Mesothelial cell of epicardium (in vitro differentiated cells): ENCODE results near the gene TIMM29. TPM values are rescaled to one million over a fixed set of nuclear protein-coding genes. Genes with fewer than 3 reads are reported as not detected.

Source experiments
- DNase-seq, 2 experiments: peaks; one replicate each; pipeline ENCODE4 v3.0.0; 2021; ENCODE audit warnings: low spot score in 2 of 2; ENCODE audit not compliant: unreplicated experiment in 2 of 2
- H3K27ac Mint-ChIP-seq: 2 replicates; pipeline ENCODE4 v1.8.0; 2021; ENCODE audit warnings: mixed read lengths
- H3K27me3 Mint-ChIP-seq: 2 replicates; pipeline ENCODE4 v1.8.0; 2021; ENCODE audit warnings: low read depth, mixed read lengths
- H3K36me3 Mint-ChIP-seq: 2 replicates; pipeline ENCODE4 v1.8.0; 2021; ENCODE audit warnings: mixed read lengths
- H3K4me1 Mint-ChIP-seq: 2 replicates; pipeline ENCODE4 v1.8.0; 2021; ENCODE audit warnings: mixed read lengths
- H3K4me3 Mint-ChIP-seq: 2 replicates; pipeline ENCODE4 v1.8.0; 2021; ENCODE audit warnings: mild to moderate bottlenecking, moderate library complexity, mixed read lengths
- H3K9me3 Mint-ChIP-seq: 2 replicates; pipeline ENCODE4 v1.8.0; 2021; ENCODE audit warnings: mixed read lengths
- CTCF ChIP-seq: fragments of 200-600 bp; sonication (generic); IDR thresholded peaks from one replicate; pipeline ENCODE4 v1.5.0; 2021; ENCODE audit warnings: antibody characterized with exemption; ENCODE audit not compliant: unreplicated experiment
- total RNA-seq: library from RNA; stranded (reverse); gene quantifications from 3 replicates; pipeline ENCODE4 v1.2.1, GENCODE V29; 2021

The TIMM29 gene
- total RNA-seq, 1 donor from 2014 or later = 31.5 TPM

GRCh38 chr19:10887616-10888367, 40.8 kb upstream of the TIMM29 start:
- H3K4me1 Mint-ChIP-seq = peaks cover 43% of the 10 kb centered on the region
- no peaks in the 10 kb centered on the region for H3K36me3 Mint-ChIP-seq
- DNase-seq = no peak
- no peaks in the 10 kb centered on the region for H3K27me3 Mint-ChIP-seq
- TF ChIP-seq CTCF = no peak
- peak overlapping the region; percentile 83 for H3K27ac Mint-ChIP-seq
- no peaks in the 10 kb centered on the region for H3K9me3 Mint-ChIP-seq
- no peak overlapping the region for H3K4me3 Mint-ChIP-seq

DNA sequence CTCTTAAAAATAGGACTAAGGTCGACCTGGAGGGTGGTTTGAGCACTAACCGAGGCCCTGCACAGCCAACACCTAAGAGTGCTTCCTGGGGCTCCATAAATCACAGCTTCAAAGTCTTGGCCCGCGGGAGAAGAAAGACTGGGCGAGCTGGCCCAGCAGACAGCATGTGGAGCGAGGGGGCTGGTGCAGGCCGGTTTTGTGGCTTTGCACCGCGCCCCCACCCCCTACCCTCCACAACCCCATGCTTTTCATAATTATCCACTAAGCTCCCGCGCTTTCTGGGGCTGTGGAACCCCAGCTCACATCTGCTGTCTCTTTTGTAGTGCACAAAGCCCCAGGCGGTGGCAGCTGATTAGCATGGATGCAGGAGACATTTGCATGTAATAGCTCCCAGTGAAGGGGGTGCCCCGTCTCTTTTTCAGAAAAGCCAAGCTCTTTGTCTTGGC, 40.2 kb upstream of the TIMM29 start:
- Mint-ChIP-seq H3K4me3 (no peak overlapping the region), H3K4me1 (peaks cover 43% of the 10 kb centered on the region), H3K9me3 (no peaks in the 10 kb centered on the region), H3K27ac (peak overlapping the region; percentile 83), H3K27me3 (no peaks in the 10 kb centered on the region), H3K36me3 (no peaks in the 10 kb centered on the region)
- no peak for TF ChIP-seq CTCF
- no peak for DNase-seq

- Mint-ChIP-seq H3K9me3 (no peaks in the 10 kb centered on the region), H3K27me3 (no peaks in the 10 kb centered on the region), H3K27ac (no peak overlapping the region), H3K36me3 (no peaks in the 10 kb centered on the region), H3K4me3 (no peak overlapping the region), H3K4me1 (peaks cover 51% of the 10 kb centered on the region)
- no peak for TF ChIP-seq CTCF
- DNase-seq = no peak
These were observed 38.7 kb upstream of the TIMM29 start for GRCh38 chr19:10889880-10890279.

- H3K4me3 Mint-ChIP-seq = peak overlapping the region; percentile 56
- TF ChIP-seq CTCF = no peak
- H3K27me3 Mint-ChIP-seq = no peaks in the 10 kb centered on the region
- peak in 1 of 2 experiments; percentile 53 for DNase-seq
- peak overlapping the region; percentile 99 for H3K27ac Mint-ChIP-seq
- H3K9me3 Mint-ChIP-seq = no peaks in the 10 kb centered on the region
- peaks cover 44% of the 10 kb centered on the region for H3K4me1 Mint-ChIP-seq
- no peaks in the 10 kb centered on the region for H3K36me3 Mint-ChIP-seq
These were observed 37.1 kb upstream of the TIMM29 start for GRCh38 chr19:10891405-10892086.

DNA sequence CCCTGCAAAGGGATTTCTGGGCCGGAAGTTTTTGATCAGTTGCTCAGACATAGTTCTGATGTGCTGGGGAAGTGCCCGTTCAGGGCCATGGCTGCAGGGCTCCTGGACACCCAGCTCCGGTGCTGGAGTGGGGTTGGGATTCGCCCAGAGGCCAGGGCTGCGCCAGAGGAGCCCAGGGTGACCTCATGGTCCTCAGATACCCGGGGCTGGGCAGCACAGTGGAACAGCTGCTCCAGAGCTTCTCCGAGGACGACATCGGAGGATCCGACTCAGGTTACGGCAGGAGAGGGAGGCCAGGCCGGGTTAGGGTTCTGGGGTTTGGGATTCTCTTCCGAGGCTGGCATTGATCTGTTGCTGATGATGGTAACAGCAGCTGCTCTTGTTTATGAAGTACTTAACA, 36.4 kb upstream of the TIMM29 start:
- peaks cover 47% of the 10 kb centered on the region for H3K4me1 Mint-ChIP-seq

More for the DNA sequence above, 36.4 kb upstream of the TIMM29 start:
- H3K27ac Mint-ChIP-seq = peak overlapping the region; percentile 99
- H3K36me3 Mint-ChIP-seq = no peaks in the 10 kb centered on the region
- H3K4me3 Mint-ChIP-seq = peak overlapping the region; percentile 56
- H3K27me3 Mint-ChIP-seq = no peaks in the 10 kb centered on the region
- no peaks in the 10 kb centered on the region for H3K9me3 Mint-ChIP-seq
- no peak for DNase-seq
- no peak for TF ChIP-seq CTCF
